ENCODE measurements around the gene DLX4.

The DLX4 gene

DNA sequence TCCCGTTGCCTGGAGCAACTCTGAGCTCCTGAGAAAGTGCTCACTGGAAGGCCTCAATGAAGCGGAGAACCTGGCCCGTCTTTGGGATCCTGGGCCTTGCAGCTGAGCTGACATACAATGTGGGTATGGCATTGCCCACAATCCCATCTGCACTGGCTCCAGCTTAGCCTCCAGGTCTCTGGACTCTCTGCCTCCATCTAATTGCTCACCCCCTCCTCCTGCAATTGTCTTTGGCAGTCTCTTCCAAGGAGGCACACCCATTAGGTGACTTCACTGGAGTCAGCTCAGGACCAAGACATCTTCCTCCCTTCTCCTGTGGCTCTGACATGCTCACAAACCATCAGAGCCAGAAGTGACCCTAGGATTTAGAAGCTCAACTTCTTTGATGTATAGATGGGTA, 1.5 kb downstream of the DLX4 start:
- DNase-seq, result no peak

DNA sequence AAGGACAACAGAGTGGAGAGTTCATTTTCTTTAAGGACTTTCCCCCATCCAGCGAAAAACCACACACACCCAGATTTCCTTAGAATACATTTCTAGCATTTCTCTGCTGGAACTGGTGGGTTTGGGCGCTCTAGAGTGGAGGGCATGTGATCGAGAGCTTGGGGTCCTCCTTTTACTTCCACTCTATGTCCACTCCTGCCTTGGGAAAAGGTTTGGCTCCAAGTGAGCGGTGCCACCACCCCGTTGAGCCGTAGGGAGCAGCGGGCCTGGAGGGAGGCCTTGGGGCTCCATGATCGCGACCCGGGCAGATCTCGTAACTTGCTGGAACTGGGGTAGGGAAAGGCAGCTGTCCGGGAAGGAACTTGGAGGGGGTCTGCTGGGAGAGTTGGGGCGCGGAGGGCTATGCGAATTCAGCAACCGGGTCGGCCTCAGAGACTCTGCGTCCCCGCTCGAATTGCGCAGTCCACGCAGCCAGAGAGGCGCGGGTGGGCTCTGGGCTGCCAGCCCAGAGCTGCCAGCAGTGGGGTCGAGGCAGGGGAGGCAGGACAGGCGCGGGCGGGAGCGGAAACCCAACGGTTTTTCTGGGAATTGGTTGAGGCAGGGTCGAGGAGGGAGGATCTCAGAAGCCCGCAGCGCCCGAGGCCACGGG, 2.3 kb downstream of the DLX4 start:
- no peak for DNase-seq

DNA sequence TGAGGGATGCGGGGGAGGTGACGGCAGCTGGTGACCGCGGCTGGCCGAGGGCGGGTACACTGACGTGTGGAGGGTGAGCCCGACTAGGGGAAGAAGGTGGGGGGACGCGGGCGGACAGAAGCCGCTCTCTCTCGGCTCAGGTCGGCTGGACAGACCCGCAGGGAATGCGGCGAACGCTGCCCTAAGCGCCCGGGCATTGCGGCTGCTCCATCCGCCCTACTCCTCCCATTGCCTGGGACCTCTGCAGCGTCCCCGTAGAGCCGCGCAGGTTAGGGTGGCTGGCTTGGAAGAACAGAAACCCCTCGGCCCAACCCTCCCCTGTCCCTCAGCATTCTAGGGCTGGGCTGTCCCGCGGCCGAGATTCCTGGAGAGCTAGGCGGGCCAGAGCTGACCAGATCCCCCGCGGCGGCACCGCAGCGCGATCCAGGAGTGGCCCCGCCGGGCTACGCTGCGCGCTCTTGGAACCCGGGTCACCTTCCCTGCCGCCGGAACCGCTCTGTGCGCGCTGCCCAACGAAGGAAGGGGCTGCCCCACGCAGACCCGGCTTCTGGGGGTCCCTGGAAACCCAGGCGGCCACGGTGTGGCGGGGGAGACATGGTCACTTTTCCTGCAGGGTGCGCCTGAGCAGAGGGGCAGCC, 3.0 kb downstream of the DLX4 start:
- no peak for DNase-seq

DNA sequence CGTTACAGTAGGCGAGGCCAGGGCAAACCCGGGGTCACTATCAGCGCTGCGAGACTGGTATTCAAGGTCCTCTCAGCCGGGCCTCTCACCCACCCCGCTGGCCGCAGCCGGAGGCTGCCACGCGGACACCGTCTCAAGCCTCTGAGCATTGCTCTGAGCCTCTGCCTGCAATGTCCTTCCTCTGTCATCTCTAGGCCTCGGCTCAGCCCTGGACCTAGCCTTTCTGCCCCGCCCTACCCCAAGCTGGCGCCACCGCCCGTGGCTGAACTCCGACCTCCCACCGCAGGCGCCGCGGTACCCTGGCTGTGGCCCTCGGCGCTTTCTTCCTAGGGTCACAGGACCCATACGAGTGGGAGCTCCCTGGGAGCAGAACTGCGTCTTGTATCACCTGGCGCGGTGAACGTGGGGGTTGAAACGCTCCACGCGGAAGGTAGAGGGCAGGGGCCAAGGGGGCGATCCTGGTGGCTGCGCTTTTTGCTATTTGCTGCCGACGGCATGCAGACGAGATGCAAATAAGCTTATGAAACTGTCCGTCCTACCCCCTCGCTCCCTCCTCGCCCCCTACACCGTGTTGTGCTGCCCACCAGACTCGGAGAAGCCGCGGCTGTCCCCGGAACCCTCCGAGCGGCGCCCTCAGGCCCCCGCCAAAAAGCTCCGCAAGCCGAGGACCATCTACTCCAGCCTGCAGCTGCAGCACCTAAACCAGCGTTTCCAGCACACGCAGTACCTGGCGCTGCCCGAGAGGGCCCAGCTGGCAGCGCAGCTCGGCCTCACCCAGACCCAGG, 3.7 kb downstream of the DLX4 start:
- DNase-seq, result no peak

DNA sequence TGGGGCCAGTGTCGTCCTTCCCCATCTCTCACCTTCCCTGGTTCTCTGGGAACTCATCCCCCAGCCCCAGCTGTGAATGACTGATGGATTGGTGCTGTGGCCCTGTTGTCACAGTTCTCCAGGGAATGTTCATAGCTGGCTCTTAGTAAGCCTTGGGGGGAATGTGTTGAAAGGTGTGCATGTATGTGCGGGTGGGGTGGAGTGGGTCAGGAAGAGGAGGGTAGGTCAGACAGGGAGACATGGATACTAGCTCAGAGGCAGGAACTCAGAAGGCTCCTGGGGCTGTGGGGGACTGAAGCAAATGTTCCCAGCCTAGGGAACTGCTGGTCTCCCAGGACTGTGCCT, 4.3 kb downstream of the DLX4 start:
- DNase-seq, result no peak

DNA sequence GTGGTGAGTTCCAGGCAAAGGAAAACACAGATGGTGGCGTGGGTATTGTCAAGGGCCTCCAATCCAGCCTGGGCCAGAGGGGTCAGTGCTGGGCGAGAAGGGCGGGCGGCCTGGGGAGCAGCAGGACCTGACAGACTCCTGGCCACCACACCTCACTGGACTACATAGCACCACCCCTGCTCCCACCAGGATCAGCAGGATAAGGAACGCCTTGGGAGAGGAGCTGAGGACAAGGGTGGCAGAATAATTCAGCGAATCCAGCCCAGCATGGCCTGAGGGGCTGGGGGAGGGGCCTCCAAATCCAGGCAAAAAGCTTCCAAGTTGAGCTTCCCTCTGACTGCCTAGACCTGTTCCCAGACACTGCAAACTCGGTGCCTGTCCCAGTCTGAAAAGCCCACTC, 6.5 kb downstream of the DLX4 start:
- no peak for DNase-seq

DNA sequence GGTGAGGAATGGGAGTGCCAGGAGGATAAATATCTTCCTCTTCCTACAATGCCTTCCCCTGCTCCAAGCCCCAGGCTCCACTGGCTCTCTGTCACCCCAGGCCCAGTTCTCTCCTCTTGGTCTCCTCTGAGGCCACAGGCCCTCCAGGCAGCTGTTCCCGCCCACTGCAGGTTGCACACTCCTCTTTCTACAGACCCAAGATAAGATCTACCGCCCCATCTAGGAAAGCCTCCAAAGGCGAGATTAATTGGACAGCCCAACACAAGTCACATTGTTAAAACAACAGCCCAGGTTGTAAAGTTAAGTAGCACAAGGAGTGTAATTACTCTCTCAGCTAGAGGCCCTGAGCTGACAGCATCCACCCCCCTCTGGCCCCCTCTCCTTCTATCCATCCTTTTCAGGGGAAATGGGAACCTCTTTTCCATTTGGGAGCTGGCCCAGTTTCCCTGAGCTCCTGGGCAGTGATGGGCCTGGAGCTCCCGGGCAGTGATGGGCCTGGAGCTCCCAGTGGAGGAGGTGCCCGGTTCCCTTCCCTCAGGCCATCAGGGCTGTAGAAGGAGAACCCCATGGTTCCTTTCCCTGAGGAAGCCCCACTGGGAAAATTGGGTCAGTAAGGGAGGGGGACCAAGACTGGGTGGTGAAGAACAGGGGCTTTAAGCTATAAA, 7.3 kb downstream of the DLX4 start:
- no peak for DNase-seq

DNA sequence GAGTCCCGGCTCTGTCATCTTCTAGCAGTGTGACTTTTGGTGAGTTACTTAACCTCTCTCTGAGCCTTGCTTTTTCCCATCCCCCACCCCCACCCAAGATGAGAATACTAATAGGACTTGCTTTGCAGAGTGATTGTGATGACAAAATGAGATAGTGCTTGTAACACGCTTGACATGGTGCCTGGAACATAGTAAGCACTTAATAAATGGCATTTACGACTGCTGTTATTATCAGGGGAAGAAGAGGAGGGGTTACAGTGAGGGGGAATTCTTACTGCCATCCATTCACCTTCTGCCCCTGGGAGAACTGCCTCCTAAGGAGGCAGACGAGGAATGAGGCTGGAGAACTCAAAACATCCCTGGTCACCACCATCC, 7.8 kb downstream of the DLX4 start:
- no peak for DNase-seq

DNA sequence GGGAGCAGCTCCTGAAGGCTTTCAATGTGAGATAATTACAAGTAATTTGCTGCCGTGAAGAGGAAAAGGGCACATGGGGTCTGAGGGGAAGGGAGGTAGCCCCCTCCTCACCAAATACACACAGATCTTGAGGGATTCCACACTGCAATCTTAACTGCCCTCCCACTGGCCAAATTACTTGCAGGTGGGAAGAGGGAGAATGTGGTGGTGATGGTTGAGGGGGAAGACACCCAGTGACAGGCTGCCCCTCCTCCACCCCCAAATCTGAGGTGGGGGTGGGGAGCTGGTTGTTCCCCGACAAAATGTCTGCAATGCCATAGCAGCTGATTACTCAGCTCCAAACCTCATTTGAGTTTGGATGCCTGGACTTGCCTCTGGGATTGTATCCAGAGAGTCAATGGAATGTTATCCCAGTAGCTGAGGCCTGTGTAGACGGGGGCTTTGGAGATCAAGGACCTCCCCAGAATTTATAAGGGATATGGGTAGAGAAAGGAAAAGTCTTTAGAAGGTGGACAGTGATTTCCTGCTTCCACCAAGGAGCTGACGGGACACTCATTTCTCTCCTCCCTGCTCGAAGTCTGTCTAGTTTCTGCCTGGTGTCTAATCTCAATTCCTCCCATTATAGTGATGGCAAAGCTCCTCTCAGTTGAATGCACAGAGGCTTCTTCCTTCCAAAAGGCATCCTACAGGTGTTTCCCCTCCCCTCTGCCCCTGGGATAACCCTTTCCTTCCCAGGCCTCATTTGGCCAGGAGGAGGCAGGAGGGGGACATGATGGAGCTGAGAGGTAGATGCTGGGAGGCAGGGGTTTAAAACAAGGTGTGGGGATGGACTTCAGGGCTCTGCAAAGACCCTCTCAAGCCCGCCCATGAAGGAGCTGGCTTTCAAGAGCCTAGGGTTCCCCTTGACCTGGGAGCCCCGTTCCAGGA, 8.7 kb downstream of the DLX4 start:
- DNase-seq, result no peak

DNA sequence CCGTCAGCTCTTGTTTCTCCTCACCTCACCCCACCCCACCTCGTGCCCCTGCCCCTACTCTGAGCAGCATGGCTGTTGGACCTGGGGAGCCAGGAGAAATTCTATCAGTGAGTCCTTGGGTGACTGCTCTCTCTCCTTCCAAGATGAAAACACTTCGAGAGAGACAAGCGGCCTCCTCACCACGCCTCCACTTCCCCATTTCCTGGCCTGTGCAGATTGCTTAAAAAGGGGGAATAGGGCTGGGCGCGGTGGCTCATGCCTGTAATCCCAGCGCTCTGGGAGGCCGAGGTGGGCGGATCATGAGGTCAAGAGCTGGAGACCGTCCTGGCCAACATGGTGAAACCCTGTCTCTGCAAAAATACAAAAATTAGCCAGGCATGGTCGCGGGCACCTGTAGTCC, 9.5 kb downstream of the DLX4 start:
- DNase-seq, result no peak

DNA sequence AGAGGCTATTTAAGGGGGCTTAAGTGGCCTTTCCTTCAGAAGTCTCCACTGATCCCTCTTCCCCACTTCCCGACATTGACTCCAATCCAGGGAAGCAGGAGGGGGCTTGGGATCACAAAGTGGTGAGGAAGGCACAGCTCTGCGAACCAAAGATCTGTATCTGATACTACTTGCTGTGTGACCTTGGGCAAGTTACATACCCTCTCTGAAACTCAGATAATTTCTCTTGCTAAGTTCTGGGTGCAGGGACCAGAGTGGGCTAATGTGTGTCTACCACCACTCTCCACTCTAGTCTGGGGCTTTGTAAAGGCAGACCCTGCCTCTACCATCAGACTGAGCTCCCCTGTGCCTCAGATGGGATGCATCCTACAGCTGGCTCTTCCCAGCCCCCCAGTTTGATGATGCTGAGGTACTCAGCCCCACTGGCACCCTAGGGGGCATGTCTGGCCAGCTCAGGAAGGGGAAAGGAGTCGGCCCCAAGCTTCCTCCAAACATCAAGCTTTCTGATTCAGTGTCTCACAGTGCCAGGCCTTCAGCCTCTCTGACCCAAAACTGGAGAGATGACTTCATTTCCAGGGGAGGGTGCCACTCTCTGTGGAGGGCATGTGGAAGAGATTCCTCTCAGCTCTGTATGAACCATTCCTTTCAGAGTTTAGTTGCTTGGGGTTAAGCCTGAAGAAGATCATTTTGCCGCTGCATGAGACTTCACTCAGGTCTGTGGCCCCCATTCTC, 10.9 kb downstream of the DLX4 start:
- DNase-seq, result no peak

DNA sequence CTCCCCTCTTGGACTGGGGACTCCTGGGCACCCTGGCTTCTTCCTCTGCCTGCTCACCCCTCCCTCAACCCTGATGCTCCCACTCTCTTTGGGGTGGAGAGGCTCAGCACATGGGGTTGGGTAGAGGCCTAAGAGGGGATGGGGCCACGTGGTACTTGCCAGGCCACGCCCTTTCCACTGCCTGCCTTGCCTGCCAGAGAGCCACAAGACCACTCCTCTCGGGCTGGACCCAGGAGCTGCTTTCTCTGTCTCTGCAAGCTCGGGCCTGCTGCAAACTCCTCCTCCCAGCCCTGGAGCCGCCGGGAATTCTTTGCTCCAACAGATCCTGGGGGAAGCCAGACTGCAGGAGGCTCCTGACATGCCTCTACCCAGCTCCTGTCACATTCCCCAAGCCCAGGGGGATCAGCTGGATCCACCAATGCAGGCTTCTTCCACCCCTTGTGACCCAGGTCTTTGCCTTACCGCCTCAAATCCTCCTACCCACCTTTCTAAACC, 11.8 kb downstream of the DLX4 start:
- no peak for DNase-seq

DNA sequence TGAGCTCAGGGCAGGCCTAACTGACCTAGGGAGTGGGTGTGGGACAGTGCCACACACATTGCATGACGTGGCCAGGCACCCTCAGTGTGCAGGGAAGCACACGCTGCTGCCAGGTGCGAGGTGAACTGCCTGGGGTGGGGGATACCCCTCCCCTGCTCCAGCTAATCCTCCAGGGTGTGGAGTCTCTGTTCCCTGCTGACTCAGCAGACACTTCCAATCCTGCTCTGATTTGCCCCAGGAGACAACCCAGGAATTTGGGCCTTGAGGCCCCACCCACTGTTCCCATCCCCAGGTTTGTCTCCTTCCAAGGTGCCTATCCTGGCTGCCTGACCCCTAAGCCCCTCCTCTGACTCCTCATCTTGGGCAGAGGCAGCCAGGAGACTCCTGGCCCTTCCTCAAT, 15.3 kb downstream of the DLX4 start:
- DNase-seq, result no peak

DNA sequence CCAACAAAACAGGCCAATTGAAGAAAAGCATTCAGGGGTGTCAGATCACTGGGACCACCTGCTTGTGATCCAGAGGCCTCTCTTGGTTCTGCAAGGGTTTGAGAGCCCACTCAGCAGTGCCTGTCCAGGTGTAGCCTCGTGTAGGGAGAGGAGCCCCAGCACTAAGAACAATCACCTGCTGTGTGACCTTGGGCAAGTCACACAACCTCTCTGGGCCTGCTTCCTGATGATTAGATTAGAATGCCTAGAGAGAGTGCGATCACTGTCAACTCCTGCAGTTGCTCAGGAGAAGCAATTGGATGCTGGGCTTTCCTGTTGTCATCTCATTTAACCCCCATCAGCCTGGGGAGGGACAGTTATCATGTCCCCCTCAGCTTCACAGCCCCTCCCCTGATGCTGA, 15.8 kb downstream of the DLX4 start:
- no peak for DNase-seq

DNA sequence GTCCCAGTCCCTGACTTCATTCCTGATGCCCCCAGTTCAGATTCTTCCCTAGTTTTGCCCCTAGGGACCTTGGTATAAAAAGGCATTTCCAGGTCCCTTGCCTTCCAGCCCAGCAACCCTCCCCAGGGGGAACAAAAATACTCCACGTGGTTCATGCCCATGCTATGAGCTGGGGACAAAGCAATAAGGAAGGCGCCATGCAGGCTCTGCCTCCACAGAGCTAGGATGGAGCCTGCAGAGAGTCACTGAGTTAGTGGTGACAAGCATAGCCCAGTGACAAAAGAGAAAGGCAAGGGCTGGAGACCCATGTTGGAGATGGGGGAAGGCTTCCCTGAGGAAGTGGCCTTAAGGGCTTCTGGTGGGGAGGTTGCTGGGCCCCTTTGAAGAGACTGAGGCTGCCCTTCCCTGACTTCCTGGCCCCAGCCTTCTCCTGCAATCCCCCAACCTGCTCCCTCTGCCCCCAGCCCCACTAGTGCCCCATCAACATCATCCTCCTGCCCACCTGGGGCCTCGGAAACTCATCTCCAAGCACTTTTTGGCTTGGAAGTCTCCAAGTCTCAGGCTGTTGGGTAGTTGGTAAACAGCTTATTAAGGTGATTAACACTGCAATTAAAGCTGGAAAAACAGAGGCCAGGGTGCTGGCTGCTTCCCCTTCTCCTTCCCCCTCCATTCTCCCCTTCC, 16.5 kb downstream of the DLX4 start:
- DNase-seq, result no peak

DNA sequence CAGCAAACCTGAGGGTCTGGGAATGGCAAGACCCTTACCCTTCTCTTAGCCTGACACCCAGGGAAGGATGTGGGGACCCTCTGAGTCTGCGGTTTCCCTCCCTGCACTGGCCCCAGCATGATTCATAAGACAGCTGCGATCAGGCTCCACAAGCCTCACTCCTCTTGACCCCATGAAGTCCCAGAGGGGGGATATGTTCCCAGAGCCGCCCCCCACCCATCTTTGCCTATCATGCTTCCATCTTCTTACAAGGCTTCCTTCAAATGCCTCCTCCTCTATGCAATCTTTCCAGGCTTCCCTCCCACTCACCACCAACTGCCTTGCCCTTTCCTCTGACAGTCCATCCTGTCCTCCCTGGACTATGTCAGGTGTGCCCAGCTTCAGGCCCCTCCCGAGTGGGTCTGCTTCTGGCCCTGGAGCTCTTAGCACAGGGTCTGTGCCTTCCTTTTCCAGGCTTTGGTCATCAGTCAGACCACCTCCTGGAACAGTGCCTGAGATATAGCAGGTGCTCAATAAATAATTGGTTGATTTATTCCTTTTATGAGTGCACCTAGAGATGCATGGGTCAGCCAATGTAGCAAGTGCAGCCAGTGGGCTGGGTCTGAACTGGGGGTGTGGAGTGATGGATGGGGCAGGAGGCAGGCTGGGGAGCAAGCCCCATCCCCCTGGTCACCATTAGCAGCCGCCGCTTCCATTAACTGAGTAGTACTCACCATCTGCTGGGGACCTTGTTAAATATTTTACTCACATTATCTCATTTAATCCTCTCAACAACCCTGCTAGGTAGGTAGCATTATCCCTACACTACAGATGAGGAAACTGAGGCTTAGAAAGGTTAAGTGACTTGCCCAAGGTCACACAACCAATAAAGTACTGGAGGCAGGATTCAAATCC, 17.7 kb downstream of the DLX4 start:
- DNase-seq, result no peak

DNA sequence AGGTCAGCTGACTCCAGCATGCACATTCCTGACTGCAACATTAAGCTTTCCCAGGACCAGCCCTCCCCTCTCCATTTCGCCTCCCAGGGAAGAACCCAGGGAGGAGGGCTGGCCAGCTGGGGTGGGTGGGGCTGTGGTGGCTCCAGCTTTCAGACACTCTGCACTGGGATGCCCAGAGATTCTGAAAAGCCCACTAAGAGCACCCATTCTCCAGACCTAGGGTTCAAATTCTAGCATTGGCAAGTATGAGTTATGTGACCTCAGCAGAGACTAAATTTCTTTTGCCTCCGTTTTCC, 18.2 kb downstream of the DLX4 start:
- DNase-seq, result no peak

DNA sequence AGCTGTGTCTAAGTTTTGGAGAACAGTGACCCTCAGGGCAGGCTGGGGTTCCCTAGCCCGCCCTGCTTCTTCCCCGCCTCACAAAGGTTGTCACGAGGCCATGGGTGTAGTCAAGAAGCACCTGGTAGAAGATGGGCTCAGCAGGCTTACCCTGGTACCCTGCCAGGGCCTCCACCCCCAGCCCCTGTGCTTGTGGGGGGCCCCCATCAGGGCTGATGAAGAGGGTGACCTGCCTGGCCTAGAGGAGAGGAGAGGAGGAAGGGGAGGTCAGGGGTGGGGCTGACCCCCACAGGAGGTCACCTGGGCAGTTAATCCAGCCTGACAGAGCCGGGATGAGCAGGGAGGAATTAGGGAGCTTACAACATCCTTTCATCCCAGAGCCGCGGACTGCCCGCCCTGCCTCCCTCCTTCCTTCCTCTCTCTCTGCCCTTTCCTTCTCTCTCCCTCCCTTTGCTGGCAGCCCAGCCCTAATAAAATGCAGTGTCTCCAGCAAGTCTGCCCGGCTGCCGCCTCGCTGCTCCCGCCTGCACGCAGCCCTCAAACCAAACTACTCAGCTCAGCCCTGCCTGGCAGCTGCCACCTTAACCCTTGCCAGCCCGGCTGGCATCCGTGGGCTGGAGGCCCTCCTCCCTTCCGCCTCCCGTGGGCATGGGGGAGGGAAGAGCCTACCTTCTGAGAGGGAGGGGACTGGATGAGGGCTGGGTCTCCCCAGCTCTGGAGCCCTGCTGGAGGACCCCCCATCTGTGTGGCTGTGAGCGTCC, 18.9 kb downstream of the DLX4 start:
- no peak for DNase-seq

DNA sequence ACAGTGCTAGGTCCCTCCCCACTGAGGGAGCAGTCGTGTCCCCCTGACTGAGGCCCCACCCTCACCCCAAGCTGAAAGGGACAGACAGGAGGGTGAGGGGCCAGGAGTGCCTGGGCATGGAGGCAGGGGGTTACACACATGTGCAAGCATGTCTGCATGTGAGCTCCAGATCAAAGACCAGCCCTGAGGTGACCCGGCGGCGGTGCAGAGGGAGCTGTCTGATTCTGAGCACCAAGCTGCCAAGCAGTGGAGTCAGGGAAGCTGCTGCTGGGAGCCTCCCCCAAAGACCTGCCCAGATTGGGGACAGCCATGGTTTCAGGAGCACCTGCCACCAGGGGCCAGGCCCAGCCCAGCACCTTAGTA, 20.5 kb downstream of the DLX4 start:
- no peak for DNase-seq

DNA sequence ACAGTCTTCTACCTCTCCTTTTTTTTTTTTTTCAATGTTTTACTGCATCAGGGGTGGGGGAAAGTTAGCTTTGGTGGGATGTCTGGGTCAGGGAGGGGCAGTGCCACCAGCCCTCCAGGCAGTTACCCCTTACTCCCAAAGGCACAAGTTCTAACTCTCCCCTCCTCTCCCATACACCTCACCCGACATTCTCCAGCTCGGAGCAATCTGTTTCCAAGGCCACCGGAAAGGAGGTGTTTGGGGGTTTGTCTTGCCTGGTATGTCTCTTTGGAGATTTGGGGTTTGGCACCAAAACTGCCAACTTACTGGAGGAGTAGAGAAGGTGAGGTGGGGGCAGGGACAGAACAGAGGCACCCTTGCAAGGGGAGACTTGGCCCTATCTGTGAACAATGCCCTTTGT, 21.3 kb downstream of the DLX4 start:
- DNase-seq, result no peak
